HG03108 (cell line): Measurements from ENCODE around the gene KRTAP5-9.
"Not testable (repeated sequence)": the region's sequence is repeated elsewhere in the genome, so short reads cannot be mapped to it uniquely, and the experiment has no call there.

ENCODE experiments used
- ATAC-seq: cut with Tn5 transposase; IDR thresholded peaks from one replicate; pipeline ENCODE4 v1.9.1; 2021; ENCODE audit warnings: moderate library complexity; ENCODE audit not compliant: unreplicated experiment

KRTAP5-9 gene

DNA sequence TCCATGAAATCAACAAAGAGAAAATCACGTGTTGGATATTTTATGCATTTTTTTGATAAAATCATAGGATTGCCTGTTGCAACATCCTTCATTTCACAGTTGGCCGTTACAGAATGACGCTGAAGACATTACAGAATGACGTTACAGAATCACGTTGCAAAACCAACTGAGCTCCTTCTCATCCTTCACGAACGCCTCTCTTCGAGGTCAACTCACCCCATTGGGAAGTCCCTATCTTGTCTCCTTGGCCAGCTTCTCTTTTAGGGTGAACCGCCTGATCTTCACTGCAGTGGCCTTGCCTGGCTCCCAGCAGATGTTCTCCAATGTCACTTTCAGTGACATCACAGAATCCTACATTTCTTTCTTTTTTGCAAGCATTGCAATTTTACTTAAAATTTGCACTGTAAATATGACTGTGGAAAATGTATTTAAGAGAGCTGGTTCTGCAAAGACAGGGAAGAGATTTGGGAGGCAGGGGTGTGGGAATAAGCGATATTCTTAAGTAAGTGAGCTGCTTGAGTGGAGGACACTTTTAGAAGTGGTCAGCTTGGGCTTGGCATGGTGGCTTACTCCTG lies 16.1 kb upstream of the KRTAP5-9 start:
- ATAC-seq: no peak

DNA sequence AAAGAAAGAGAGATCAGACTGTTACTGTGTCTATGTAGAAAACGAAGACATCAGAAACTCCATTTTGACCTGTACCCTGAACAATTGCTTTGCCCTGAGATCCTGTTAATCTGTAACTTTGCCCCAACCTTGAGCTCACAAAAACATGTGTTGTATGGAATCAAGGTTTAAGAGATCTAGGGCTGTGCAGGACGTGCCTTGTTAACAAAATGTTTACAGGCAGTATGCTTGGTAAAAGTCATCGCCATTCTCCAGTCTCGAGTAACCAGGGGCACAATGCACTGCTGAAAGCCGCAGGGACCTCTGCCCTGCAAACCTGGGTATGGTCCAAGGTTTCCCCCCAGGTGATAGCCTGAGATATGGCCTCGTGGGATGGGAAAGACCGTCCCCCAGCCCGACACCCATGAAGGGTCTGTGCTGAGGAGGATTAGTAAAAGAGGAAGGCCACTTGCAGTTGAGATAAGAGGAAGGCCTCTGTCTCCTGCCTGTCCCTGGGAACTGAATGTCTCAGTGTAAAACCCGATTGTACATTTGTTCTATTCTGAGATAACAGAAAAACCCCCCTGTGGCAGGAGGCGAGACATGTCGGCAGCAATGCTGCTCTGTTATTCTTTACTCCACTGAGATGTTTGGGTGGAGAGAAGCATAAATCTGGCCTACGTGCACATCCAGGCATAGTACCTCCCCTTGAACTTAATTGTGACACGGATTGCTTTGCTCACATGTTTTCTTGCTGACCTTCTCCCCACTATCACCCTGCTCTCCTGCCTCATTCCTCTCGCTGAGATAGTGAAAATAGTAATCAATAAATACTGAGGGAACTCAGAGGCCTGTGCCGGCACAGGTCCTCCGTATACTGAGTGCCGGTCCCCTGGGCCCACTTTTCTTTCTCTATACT lies 13.3 kb upstream of the KRTAP5-9 start:
- ATAC-seq: not testable (repeated sequence)

DNA sequence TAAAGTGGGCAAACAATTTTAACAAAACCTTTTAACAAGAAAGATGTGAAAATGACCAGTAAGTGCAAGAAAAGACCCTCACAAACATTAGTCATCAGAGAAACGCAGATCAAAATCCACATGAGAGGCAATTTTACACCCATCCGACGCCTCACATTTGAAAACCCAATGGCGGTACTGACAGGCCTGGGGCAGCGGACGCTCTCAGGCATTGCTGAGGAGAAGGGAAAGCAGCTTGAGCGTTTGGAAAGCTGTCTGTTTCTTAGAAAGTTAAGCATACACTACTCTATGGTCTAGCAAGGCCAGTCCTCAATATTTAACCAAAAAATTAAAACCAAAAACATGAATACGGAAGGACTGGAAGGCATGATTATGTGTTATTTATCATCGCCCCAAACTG lies 12.4 kb upstream of the KRTAP5-9 start:
- ATAC-seq: no peak

DNA sequence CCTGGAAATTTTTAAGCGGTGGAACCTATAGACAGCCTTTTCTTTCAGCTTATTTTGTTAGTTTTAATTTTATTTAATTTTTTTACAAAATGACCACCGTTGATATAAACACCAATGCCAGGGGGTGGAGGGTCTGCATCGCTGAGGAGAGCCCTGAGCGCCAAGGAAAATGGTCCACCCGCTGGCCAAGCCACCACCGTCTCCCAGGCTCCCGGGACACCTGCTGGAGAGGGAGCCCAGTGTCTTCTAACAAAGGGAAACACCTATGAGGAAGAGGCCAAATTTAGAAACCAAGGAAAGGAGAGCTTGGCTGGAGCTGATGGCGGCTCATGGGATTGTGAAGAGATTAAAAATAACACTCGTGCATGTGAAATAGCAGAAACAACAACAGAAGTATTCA lies 10.7 kb upstream of the KRTAP5-9 start:
- ATAC-seq: no peak

DNA sequence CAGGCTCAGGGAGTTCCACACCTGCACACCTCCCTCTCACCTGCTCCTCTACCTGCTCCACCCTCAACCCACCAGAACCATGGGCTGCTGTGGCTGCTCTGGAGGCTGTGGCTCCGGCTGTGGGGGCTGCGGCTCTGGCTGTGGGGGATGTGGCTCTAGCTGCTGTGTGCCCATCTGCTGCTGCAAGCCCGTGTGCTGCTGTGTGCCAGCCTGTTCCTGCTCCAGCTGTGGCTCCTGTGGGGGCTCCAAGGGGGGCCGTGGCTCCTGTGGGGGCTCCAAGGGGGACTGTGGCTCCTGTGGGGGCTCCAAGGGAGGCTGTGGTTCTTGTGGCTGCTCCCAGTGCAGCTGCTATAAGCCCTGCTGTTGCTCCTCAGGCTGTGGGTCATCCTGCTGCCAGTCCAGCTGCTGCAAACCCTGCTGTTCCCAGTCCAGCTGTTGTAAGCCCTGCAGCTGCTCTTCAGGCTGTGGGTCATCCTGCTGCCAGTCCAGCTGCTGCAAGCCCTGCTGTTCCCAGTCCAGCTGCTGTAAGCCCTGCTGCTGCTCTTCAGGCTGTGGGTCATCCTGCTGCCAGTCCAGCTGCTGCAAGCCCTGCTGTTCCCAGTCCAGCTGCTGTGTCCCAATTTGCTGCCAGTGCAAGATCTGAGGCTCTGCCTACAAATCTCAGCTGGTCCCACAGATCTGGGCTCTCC lies 10.1 kb upstream of the KRTAP5-9 start, which contains the start of gene KRTAP5-8:
Gene KRTAP5-8, plus strand, starts transcription at position 49 of the 689 bp plus-strand sequence. Its CDS starts 31 bp downstream, at position 80.
- not testable (repeated sequence) for ATAC-seq

DNA sequence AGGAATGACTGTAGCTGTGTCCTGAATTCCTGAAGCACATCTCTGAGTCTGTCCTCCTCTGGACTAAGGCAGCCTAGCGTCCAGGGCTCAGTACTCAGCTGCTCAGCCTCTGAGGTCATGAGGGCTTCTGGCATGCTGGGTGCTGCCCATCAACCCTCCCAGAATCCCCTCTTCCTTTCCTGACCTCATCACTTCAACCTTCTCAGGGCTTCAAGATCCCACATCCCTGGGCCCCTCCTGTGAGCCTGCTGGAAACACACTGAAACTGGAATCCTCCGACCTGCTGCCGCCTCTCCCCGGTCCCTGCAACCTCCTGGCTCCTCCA lies 9.6 kb upstream of the KRTAP5-9 start:
- ATAC-seq: no peak

DNA sequence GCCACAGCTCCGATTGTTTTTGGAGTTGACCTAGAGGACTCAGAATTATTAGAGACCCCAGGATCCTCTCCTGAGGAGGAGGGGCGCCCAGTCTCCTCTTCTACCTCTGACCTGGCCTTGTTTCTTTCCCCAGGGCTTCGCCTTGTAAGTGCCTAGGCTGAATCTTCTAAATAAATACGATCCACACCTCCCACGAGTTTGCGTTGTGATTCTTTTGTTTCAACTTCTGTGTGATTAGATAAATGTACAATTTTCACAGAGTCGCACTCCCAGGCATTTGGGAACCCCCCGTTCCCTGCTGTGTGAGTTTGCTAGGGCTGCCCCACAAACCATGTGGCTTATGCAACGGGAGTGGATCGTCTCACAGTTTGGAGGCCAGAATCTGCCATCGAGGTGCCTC lies 9.2 kb upstream of the KRTAP5-9 start:
- ATAC-seq: no peak

DNA sequence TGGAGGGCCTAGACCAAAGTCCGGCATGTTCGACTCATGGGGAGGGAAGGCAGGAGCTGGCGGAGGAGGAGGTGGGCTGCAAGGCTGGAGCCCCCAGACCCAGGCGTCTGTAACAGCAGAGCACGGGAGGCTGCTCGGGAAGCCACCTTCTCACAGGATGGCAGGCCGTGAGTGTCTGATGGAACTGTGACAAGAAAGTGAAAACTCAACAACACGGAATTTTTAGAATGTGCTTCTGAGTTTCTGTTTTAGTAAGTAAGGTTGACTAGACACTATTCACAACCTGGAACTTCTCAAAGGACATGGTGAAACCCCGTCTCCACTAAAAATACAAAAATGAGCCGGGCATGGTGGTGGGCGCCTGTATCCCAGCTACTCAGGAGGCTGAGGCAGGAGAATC lies 8.2 kb upstream of the KRTAP5-9 start:
- ATAC-seq: not testable (repeated sequence)

DNA sequence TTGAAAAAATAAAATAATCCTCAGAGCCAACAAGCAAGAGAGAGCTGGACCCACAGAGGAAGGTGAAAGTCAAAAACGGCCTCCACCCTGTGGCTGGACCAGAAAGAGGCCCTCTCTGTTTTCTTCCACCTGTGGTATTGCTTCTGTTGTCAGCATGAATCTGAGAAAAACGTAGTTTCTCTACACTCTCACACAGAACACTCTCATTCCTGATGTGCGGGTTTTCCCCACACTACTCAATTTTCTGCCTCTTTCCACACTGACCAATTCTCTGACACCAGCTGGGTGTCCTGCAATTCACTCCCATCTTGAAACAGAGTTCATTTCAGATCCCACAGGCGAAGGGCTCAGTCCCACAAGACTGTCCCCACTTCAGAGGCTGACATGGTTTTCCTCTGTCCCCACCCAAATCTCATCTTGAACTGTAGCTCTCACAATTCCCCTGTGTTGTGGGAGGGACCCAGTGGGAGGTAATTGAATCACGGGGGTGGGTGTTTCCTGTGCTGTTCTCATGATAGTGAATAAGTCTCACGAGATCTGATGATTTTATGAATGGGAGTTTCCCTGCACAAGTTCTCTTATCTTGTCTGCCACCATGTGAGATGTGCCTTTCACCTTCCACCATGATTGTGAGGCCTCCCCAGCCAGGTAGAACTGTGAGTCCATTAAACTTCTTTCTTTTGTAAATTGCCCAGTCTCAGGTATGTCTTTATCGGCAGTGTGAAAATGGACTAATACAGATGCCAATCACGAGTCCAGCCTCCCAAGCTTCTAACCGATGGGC lies 7.5 kb upstream of the KRTAP5-9 start:
- peak; percentile 56 for ATAC-seq

DNA sequence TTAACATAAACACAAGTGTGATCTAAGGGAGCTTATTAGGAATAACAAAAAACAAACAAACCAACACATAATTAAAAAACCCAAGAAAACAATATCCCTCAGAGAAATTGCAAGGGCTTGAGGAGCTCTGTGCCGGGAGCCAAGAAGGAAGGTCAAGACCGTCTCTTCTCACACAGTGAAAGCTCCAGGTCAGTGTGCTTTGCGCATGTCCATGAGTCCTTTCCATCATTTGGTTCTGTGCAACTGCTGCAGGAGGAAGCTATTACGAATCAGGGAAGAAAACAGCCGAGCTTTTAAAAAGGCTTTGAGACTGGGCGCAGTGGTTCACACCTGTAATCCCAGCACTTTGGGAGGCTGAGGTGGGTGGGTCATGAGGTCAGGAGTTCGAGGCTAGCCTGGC lies 5.8 kb upstream of the KRTAP5-9 start:
- no peak for ATAC-seq

DNA sequence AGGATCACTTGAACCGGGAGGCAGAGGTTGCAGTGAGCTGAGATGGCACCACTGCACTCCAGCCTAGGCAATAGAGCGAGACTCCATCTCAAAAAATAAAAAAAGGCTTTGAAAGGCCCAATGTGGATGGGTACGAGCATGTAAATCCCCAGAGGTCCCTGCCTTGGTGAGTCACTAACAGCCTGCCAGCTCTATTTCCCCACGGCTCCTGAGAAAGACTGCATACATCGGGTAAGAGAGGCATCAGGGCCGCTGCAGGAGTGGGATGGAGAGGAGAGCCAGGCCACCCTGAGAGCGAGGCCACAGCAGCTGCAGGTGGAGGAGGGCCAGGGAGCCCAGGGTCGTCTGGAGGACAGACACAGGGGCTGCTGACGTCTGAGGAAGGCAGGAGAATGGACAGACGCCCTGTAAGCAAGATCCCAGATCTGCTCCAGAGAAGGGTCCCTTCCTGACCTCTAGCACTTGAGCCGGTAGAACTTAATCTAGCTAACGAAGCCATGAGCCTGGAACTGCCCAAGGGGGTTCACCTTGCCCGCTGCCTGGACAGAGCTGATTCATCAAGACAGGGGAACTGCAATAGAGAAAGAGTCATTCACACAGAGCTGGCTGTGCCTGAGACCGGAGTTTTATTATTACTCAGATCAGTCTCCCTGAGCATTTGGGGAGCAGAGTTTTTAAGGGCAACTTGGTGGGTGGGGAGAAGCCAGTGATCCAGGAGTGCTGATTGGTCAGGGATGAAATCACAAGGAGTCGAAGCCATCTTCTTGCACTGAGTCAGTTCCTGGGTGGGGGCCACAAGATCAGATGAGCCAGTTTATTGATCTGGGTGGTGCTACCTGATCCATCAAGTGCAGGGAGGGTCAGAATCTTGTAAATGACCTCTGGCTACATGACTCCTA lies 5.1 kb upstream of the KRTAP5-9 start:
- no peak for ATAC-seq

DNA sequence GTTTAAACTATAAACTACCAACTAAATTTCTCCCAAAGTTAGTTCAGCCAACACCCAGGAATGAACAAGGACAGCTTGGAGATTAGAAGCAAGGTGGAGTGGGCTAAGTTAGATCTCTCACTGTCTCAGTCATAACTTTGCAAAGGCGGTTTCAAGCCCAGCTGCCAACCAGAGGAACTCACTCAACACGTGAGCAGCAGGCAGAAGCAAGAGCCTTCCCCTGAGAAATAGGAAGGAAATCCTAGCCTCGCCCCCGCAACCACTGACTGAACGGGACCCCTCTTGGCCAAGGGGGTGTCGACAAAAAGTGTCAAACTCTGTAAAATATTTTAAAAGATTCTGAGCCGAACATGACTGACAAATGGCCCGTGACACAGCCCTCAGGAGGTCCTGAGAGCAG lies 4.4 kb upstream of the KRTAP5-9 start:
- ATAC-seq: no peak

DNA sequence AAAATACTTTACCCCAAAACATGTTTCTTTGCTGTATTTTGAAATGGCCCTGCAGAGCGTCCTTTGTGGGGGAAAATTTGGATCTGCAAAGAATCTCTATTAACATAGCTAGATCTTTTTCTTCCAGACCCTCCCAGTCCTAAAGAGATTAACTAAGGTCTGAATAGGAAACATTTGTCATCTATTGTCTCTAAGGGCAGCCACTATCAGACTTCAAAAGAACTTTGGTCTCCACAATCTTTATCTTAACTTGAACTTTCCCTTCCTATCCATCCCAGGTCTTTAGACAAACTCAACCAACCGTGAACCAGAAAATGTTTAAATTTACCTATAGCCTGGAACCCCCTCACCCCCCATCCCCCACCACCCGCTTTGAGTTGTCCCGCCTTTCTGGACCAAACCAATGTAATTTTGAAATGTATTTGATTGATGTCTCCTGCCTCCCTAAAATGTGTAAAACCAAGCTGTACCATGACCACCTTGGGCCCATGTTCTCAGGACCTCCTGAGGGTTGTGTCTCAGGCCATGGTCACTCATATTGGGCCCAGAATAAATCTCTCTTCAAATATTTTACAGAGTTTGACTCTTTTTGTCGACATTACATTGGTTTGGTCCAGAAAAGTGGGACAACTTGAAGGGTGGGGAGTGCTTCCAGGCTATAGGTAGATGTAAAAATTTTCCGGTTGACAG lies 3.5 kb upstream of the KRTAP5-9 start:
- ATAC-seq: no peak

DNA sequence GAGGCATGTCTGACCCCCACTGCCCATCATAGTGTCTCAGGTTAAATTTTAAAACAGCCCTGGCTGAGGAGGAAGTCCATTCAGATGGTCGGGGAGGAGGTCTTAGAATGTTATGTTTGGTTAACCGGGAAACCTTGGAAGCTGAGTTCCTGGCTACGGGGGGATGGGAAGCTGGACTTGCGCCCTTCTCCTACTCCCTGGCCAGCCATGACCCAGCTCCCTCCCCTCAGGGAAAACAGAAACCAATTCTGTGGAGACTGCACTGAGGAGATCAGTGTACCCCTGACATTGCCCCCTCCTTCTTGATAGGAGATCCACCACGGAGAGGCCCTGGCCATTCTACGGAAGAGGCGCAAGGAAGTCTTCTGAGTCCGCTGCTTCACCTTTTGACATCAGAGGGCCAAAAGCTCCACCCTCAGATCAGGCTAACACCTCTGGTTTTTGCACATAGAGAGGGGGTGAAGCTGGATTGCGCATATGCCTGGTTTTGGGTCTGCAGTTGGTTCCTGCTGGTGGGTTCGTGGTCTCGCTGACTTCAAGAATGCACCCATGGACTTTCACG lies 2.7 kb upstream of the KRTAP5-9 start:
- no peak for ATAC-seq

DNA sequence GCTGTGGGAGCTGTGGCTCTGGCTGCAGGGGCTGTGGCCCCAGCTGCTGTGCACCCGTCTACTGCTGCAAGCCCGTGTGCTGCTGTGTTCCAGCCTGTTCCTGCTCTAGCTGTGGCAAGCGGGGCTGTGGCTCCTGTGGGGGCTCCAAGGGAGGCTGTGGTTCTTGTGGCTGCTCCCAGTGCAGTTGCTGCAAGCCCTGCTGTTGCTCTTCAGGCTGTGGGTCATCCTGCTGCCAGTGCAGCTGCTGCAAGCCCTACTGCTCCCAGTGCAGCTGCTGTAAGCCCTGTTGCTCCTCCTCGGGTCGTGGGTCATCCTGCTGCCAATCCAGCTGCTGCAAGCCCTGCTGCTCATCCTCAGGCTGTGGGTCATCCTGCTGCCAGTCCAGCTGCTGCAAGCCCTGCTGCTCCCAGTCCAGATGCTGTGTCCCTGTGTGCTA lies 514 bp downstream of the KRTAP5-9 start:
- no peak for ATAC-seq

DNA sequence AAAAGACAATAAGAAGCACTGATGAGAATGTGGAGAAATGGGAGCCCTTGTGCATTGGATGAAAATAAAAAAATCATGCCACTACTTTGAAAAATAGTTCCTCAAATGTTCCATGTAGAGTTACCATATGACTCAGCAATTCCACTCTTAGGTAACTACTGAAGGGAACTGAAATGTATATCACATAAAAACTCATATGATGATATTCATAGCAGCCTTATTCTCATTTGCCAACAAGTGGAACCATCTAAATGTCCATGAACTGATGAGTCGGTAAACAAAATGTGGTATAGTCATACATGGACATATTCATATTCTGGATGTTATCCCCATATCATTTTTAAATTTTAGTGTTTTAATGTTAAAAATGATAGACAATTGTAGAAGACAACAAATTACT lies 3.5 kb downstream of the KRTAP5-9 start:
- no peak for ATAC-seq

DNA sequence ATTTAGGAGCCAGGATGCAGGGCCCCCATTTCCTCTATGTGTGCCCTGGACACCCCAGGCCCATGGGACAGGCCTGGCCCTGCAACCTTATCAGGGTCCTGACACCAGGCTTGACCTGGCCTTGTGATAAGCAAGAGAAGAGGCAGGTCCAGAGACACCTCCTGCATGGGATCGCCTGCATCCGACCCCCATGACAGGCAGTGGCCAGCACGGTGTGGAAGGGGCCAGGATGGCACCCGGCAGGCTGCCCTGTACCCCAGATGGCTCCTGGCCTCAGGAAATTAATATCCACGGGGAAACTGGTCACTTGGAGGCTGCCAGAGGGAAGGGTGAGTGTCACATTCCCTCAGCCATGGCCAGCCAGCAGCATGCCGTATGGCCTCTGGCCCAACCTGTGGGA lies 6.8 kb downstream of the KRTAP5-9 start:
- no peak for ATAC-seq

DNA sequence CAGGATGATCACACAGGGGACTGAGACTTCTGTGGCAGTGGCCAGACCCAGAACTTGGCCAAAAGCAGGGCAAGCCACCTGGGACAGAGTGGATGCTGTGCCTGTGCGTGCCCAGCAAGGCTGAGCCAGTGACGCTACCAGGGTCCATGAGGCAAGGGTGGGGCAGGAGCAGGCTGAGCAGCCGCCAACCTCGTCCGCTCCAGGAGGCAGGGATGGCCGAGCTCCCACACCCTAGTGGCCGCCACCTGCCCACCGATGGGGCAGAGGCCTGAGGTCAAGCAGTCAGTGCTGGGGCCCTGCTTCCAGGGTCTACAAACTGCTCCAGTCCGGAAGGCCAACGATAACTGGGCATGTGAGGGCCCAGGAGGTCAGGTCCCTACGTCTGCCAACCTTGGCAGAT lies 7.3 kb downstream of the KRTAP5-9 start:
- ATAC-seq: no peak

DNA sequence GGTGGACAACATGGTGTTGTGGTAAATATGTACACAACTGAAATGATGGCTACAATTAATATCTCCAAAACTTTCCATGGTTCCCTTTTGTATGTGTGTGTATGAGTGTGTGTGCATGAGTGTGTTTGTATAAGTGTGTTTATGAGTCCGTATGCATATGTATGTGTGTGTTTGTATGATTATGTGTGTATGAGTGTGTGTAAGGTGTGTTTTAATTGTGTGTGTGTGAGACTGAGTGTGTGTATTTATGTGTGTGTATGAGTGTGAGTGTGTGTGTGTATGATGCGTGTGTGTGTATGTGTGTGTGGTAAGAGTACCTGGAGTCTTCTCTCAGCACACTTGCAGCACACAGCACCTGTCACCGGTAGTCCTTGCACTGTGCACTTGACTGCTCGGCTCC lies 7.8 kb downstream of the KRTAP5-9 start:
- no peak for ATAC-seq
